H9 (cell line): ENCODE data around the gene ANKZF1. TPM values are rescaled to one million over a fixed set of nuclear protein-coding genes. Genes with fewer than 3 reads are reported as not detected.

Experiments used
- DNase-seq: peaks from one replicate; pipeline ENCODE4 v3.0.0-alpha.2; 2017
- H2AFZ ChIP-seq: one replicate; pipeline ENCODE4 v1.6.1; 2013; ENCODE audit warnings: mild to moderate bottlenecking, low read length, control low read depth, moderate library complexity
- H2AK5ac ChIP-seq: 2 replicates; pipeline ENCODE4 v1.6.1; 2013; ENCODE audit warnings: low read length, control low read depth, mixed read lengths; ENCODE audit not compliant: insufficient read length
- H2BK120ac ChIP-seq: one replicate; pipeline ENCODE4 v1.6.1; 2013; ENCODE audit warnings: low read depth, mild to moderate bottlenecking, low read length, control low read depth, inconsistent platforms; ENCODE audit not compliant: poor library complexity, severe bottlenecking
- H2BK12ac ChIP-seq: 2 replicates; pipeline ENCODE4 v1.6.1; 2013; ENCODE audit warnings: low read length, control low read depth, mixed read lengths, low read depth; ENCODE audit not compliant: insufficient read length
- H2BK15ac ChIP-seq: 2 replicates; pipeline ENCODE4 v1.6.1; 2013; ENCODE audit warnings: low read depth, low read length, control low read depth
- H2BK20ac ChIP-seq: one replicate; pipeline ENCODE4 v1.6.1; 2013; ENCODE audit warnings: low read depth, mild to moderate bottlenecking, low read length, control low read depth, inconsistent platforms; ENCODE audit not compliant: poor library complexity, severe bottlenecking
- H2BK5ac ChIP-seq: 2 replicates; pipeline ENCODE4 v1.6.1; 2013; ENCODE audit warnings: low read length, control low read depth, mixed read lengths; ENCODE audit not compliant: insufficient read length
- H3K14ac ChIP-seq: 2 replicates; pipeline ENCODE4 v1.6.1; 2013; ENCODE audit warnings: low read length, control low read depth; ENCODE audit not compliant: insufficient read depth
- H3K18ac ChIP-seq: 2 replicates; pipeline ENCODE4 v1.6.1; 2013; ENCODE audit warnings: low read depth, mild to moderate bottlenecking, mixed read lengths, low read length, control low read depth; ENCODE audit not compliant: insufficient read length
- H3K23ac ChIP-seq: 2 replicates; pipeline ENCODE4 v1.6.1; 2013; ENCODE audit warnings: low read length, control low read depth, mixed read lengths, low read depth; ENCODE audit not compliant: insufficient read length
- H3K23me2 ChIP-seq: 2 replicates; pipeline ENCODE4 v1.6.1; 2013; ENCODE audit warnings: low read depth, mild to moderate bottlenecking, mixed read lengths, low read length, control low read depth; ENCODE audit not compliant: insufficient read length, poor library complexity, severe bottlenecking
- H3K27ac ChIP-seq: 2 replicates; pipeline ENCODE4 v1.5.1; 2013; ENCODE audit warnings: low read length, control low read depth, mixed read lengths, low read depth; ENCODE audit not compliant: insufficient read length
- H3K27me3 ChIP-seq: 2 replicates; pipeline ENCODE4 v1.6.1; 2013; ENCODE audit warnings: low read length, control low read depth, inconsistent platforms; ENCODE audit not compliant: insufficient read depth
- H3K4ac ChIP-seq: 2 replicates; pipeline ENCODE4 v1.6.1; 2013; ENCODE audit warnings: low read depth, mild to moderate bottlenecking, control low read depth, inconsistent platforms, low read length, moderate library complexity
- H3K4me1 ChIP-seq: 2 replicates; pipeline ENCODE4 v1.6.1; 2013; ENCODE audit warnings: low read length, control low read depth, inconsistent platforms; ENCODE audit not compliant: insufficient read depth
- H3K4me2 ChIP-seq: 2 replicates; pipeline ENCODE4 v1.6.1; 2013; ENCODE audit warnings: low read length, control low read depth, mixed read lengths; ENCODE audit not compliant: insufficient read length, insufficient read depth
- H3K56ac ChIP-seq: 2 replicates; pipeline ENCODE4 v1.6.1; 2013; ENCODE audit warnings: low read depth, mild to moderate bottlenecking, mixed read lengths, low read length, control low read depth; ENCODE audit not compliant: insufficient read length
- H3K79me1 ChIP-seq: 2 replicates; pipeline ENCODE4 v1.6.1; 2013; ENCODE audit warnings: low read depth, mild to moderate bottlenecking, moderate library complexity, low read length, control low read depth, inconsistent platforms; ENCODE audit not compliant: insufficient read depth, poor library complexity, severe bottlenecking
- H3K79me2 ChIP-seq: 2 replicates; pipeline ENCODE4 v1.6.1; 2013; ENCODE audit warnings: low read length, control low read depth, inconsistent platforms; ENCODE audit not compliant: insufficient read depth
- H3K9ac ChIP-seq: 2 replicates; pipeline ENCODE4 v1.6.1; 2013; ENCODE audit warnings: low read length, control low read depth, mixed read lengths; ENCODE audit not compliant: insufficient read length; ENCODE audit errors: extremely low read depth
- H3K9me3 ChIP-seq: one replicate; pipeline ENCODE4 v1.6.1; 2013; ENCODE audit warnings: low read depth, low read length, inconsistent platforms; ENCODE audit not compliant: control insufficient read depth
- H3T11ph ChIP-seq: one replicate; pipeline ENCODE4 v1.6.1; 2013; ENCODE audit warnings: mild to moderate bottlenecking, low read length, control low read depth, inconsistent platforms
- H4K20me1 ChIP-seq: one replicate; pipeline ENCODE4 v1.6.1; 2013; ENCODE audit not compliant: control insufficient read depth, insufficient read length, insufficient read depth
- H4K5ac ChIP-seq: 2 replicates; pipeline ENCODE4 v1.6.1; 2013; ENCODE audit warnings: low read depth, mild to moderate bottlenecking, mixed read lengths, low read length, control low read depth; ENCODE audit not compliant: insufficient read length
- H4K8ac ChIP-seq: replicated peaks from 2 replicates; pipeline ENCODE4 v1.6.1; 2013; ENCODE audit warnings: low read length, control low read depth, mixed read lengths, low read depth; ENCODE audit not compliant: insufficient read length
- H4K91ac ChIP-seq: 2 replicates; pipeline ENCODE4 v1.6.1; 2013; ENCODE audit warnings: low read depth, mild to moderate bottlenecking, moderate library complexity, mixed read lengths, low read length, control low read depth; ENCODE audit not compliant: insufficient read length
- H3K27ac Mint-ChIP-seq, 3 experiments: 2 replicates in 2 of 3; 3 replicates in 1 of 3; pipeline ENCODE4 v1.8.0; 2020 to 2021; ENCODE audit warnings: mixed read lengths in 3 of 3, mild to moderate bottlenecking in 1 of 3, moderate library complexity in 1 of 3
- H3K27me3 Mint-ChIP-seq: 2 replicates; pipeline ENCODE4 v1.8.0; 2021; ENCODE audit warnings: low read depth, mild to moderate bottlenecking, moderate library complexity, mixed read lengths
- H3K36me3 Mint-ChIP-seq, 3 experiments: 2 replicates in 2 of 3; 3 replicates in 1 of 3; pipeline ENCODE4 v1.8.0; 2020 to 2021; ENCODE audit warnings: low read depth in 3 of 3, mixed read lengths in 3 of 3; ENCODE audit not compliant: insufficient read depth in 1 of 3
- H3K4me1 Mint-ChIP-seq, 2 experiments: 2 replicates each; pipeline ENCODE4 v1.8.0; 2020; ENCODE audit warnings: mixed read lengths in 2 of 2
- H3K4me3 Mint-ChIP-seq, 2 experiments: 2 replicates in 1 of 2; 3 replicates in 1 of 2; pipeline ENCODE4 v1.8.0; 2020 to 2021; ENCODE audit warnings: mild to moderate bottlenecking in 2 of 2, mixed read lengths in 2 of 2, moderate library complexity in 1 of 2
- H3K9me3 Mint-ChIP-seq, 2 experiments: 2 replicates in 1 of 2; 3 replicates in 1 of 2; pipeline ENCODE4 v1.8.0; 2020; ENCODE audit warnings: mild to moderate bottlenecking in 2 of 2, mixed read lengths in 2 of 2, moderate library complexity in 1 of 2
- CTCF ChIP-seq: fragments of 200-600 bp; sonication (generic); conservative IDR thresholded peaks from 3 replicates; pipeline ENCODE4 v1.8.0; 2021; ENCODE audit warnings: antibody characterized with exemption, mild to moderate bottlenecking
- WGBS: extraction: QIAGEN DNeasy Blood & Tissue Kit; methylation state at CpG from one replicate; pipeline ENCODE4 v1.1.7; 2013; ENCODE audit warnings: missing lambda C conversion rate, low lambda C conversion rate, mixed read lengths; ENCODE audit not compliant: insufficient read length; ENCODE audit errors: extremely low coverage; 5-methylcytosine and 5-hydroxymethylcytosine counted together
- total RNA-seq: library from RNA; stranded (reverse); gene quantifications from 2 replicates; pipeline ENCODE4 v1.2.1, GENCODE V29; 2021

ANKZF1 gene
- total RNA-seq, 1 experiment from 2014 or later, result 55.4 TPM

GRCh38 chr2:219214141-219214540, 15.5 kb upstream of the ANKZF1 start:
- Histone ChIP-seq H2AK5ac (no peak overlapping the region), H2BK120ac (no peak overlapping the region), H3K4ac (no peak overlapping the region), H4K20me1 (no peaks in the 10 kb centered on the region), H3K9me3 (no peaks in the 10 kb centered on the region), H2BK15ac (no peak overlapping the region), H3K14ac (no peak overlapping the region), H3K4me1 (no peaks in the 10 kb centered on the region), H2AFZ (no peak overlapping the region), H2BK5ac (no peak overlapping the region), H3T11ph (no peak overlapping the region), H3K27ac (no peak overlapping the region), H4K91ac (no peak overlapping the region), H3K27me3 (no peaks in the 10 kb centered on the region), H4K8ac (no peak overlapping the region), H4K5ac (no peak overlapping the region), H3K4me2 (no peak overlapping the region), H3K23me2 (peaks cover 7% of the 10 kb centered on the region), H3K79me2 (no peaks in the 10 kb centered on the region), H3K79me1 (no peaks in the 10 kb centered on the region), H2BK12ac (no peak overlapping the region), H3K9ac (no peak overlapping the region), H2BK20ac (no peak overlapping the region), H3K18ac (no peak overlapping the region), H3K23ac (no peak overlapping the region), H3K56ac (no peak overlapping the region)
- no peak for DNase-seq
- H3K9me3 Mint-ChIP-seq, result no peaks in the 10 kb centered on the region
- no peak overlapping the region for H3K4me3 Mint-ChIP-seq
- H3K4me1 Mint-ChIP-seq, result peaks cover 13 to 17% of the 10 kb centered on the region in 2 experiments
- no peaks in the 10 kb centered on the region; the same call in 1 of the 2 replicates for H3K27me3 Mint-ChIP-seq
- H3K27ac Mint-ChIP-seq, result no peak overlapping the region
- peaks cover 13 to 62% (median 55%) of the 10 kb centered on the region in 3 experiments for H3K36me3 Mint-ChIP-seq
- no CpG with 5 or more reads among the region's 15 CpGs for WGBS
- no peak for TF ChIP-seq CTCF
